AG04449 (cell line): ENCODE measurements around the gene COG5.
"Not testable (repeated sequence)": the region's sequence is repeated elsewhere in the genome, so short reads cannot be mapped to it uniquely, and the experiment has no call there.

Experiments used
- CTCF ChIA-PET: fragments of 350-600 bp; formaldehyde crosslinking; extraction: SDS; loops from one replicate; lab custom pipeline; 2021; ENCODE audit warnings: antibody characterized with exemption; lab: Yijun Ruan, JAX
- POLR2A ChIA-PET: fragments of 400-600, 350-600 bp; formaldehyde crosslinking; extraction: SDS; loops from one replicate; lab custom pipeline; 2020; ENCODE audit warnings: antibody characterized with exemption, inconsistent platforms; lab: Yijun Ruan, JAX
- DNase-seq: peaks from one replicate; pipeline ENCODE4 v3.0.0-alpha.2; 2010; ENCODE audit warnings: low read depth, low spot score
- H3K4me3 ChIP-seq: 2 replicates; pipeline ENCODE4 v1.5.1; 2011; ENCODE audit warnings: low read depth, mild to moderate bottlenecking, control low read depth, low read length
- TF ChIP-seq, protein P1 (sequence below): IDR thresholded peaks from one replicate; pipeline ENCODE4 v1.5.1; 2011; ENCODE audit warnings: mild to moderate bottlenecking, moderate library complexity, low read length, control low read depth, inconsistent platforms; ENCODE audit not compliant: insufficient read depth; ENCODE audit errors: missing control alignments

Gene COG5

GRCh38 chr7:107555893-107556292, 7.8 kb downstream of the COG5 start:
- H3K4me3 ChIP-seq: no peak overlapping the region
- no peak for DNase-seq
- CTCF ChIA-PET: no interaction called here
- POLR2A ChIA-PET: no interaction called here
- TF ChIP-seq, protein P1, sequence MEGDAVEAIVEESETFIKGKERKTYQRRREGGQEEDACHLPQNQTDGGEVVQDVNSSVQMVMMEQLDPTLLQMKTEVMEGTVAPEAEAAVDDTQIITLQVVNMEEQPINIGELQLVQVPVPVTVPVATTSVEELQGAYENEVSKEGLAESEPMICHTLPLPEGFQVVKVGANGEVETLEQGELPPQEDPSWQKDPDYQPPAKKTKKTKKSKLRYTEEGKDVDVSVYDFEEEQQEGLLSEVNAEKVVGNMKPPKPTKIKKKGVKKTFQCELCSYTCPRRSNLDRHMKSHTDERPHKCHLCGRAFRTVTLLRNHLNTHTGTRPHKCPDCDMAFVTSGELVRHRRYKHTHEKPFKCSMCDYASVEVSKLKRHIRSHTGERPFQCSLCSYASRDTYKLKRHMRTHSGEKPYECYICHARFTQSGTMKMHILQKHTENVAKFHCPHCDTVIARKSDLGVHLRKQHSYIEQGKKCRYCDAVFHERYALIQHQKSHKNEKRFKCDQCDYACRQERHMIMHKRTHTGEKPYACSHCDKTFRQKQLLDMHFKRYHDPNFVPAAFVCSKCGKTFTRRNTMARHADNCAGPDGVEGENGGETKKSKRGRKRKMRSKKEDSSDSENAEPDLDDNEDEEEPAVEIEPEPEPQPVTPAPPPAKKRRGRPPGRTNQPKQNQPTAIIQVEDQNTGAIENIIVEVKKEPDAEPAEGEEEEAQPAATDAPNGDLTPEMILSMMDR: no peak

- DNase-seq: no peak
- CTCF ChIA-PET: interaction anchor here (1.4 kb wide), 1 partner anchor 172 kb away, joined by 4 read pairs; no protein-coding TSS in a partner anchor
- TF ChIP-seq, protein P1: no peak
- H3K4me3 ChIP-seq: no peak overlapping the region
- POLR2A ChIA-PET: no interaction called here
Measured at GRCh38 chr7:107551936-107552335, 11.8 kb downstream of the COG5 start.

- TF ChIP-seq, protein P1: no peak
- CTCF ChIA-PET: no interaction called here
- POLR2A ChIA-PET: no interaction called here
- no peak overlapping the region for H3K4me3 ChIP-seq
- DNase-seq: no peak
Measured at GRCh38 chr7:107544848-107545591, 18.7 kb downstream of the COG5 start.

DNA sequence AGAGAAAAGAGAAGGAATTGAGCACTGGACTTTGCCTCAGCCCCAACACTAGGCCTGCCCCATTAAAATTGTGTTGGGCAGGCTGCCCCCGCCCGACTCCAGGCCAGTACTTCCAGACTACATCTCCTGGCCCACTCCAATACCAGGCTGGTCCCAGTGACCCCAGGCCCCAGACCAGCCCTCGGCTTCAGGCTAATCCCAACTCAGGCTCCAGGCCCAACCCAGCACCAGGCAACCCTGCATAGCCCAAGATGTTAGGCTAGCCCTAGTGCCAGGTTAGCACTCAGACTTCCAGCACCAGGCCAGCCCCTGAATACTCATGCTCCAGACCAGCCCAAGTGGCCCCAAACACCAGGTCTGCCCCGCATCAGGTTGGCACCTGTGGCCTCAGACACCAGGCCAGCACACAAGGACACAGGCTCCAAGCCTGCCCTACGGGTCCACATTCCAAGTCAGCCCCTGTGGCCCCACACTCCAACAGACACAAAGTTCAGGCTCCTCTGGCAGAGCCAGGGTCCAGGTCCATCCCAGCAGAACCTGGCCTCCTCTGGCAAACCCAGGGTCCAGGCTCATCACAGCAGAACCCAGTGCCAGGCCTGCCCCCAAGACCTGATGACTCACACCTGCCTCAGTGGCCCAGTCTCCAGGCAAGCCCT, 20.3 kb downstream of the COG5 start:
- POLR2A ChIA-PET: no interaction called here
- CTCF ChIA-PET: no interaction called here
- TF ChIP-seq, protein P1: no peak
- DNase-seq: no peak
- no peak overlapping the region for H3K4me3 ChIP-seq

GRCh38 chr7:107538001-107538400, 25.7 kb downstream of the COG5 start:
- DNase-seq: no peak
- POLR2A ChIA-PET: no interaction called here
- H3K4me3 ChIP-seq: no peak overlapping the region
- CTCF ChIA-PET: interaction anchor here (0.8 to 1.8 kb wide), 2 partner anchors 8 to 41 kb away, joined by 3 to 4 read pairs; no protein-coding TSS in a partner anchor
- TF ChIP-seq, protein P1: no peak

- DNase-seq, POLR2A ChIA-PET, H3K4me3 ChIP-seq: not testable (repeated sequence)
- CTCF ChIA-PET: interaction anchor here (1.8 kb wide), 1 partner anchor 7 kb away, joined by 4 read pairs; no protein-coding TSS in a partner anchor
Measured at GRCh38 chr7:107537228-107537627, 26.5 kb downstream of the COG5 start.

DNA sequence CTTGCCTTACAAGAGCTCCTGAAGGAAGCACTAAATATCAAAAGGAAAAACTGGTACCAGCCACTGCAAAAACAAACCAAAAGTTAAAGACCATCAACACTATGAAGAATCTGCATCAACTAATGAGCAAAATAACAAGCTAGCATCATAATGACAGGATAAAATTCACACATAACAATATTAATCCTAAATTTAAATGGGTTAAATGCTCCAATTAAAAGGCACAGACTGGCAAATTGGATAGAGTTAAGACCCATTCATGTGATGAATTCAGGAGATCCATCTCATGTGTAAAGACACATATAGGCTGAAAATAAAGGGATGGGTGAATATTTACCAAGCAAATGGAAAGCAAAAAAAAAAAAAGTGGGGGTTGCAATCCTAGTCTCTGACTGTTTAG, 29.6 kb downstream of the COG5 start:
- ChIA-PET POLR2A (no interaction called here), CTCF (no interaction called here)
- no peak overlapping the region for H3K4me3 ChIP-seq
- TF ChIP-seq, protein P1: no peak
- no peak for DNase-seq
